Uterus (tissue), 2 donors: ENCODE results near the gene P2RX3.

Experiments
- POLR2A ChIP-seq, 2 donors: fragments of 450-650 bp; IDR thresholded peaks; one replicate each; pipeline ENCODE4 v1.6.1; 2016; ENCODE audit warnings: antibody characterized with exemption in 2 of 2, mild to moderate bottlenecking in 1 of 2, moderate library complexity in 1 of 2
- TF ChIP-seq, protein P1 (sequence below), 4 experiments: fragments of 200-600 bp in 2 of 4; fragments of 450-650 bp in 2 of 4; sonication (generic) in 2 of 4; IDR thresholded peaks; one replicate each; pipeline ENCODE4 v1.5.1; 2016 to 2019; ENCODE audit warnings: antibody characterized with exemption in 4 of 4, mild to moderate bottlenecking in 2 of 4, moderate library complexity in 1 of 4

DNA sequence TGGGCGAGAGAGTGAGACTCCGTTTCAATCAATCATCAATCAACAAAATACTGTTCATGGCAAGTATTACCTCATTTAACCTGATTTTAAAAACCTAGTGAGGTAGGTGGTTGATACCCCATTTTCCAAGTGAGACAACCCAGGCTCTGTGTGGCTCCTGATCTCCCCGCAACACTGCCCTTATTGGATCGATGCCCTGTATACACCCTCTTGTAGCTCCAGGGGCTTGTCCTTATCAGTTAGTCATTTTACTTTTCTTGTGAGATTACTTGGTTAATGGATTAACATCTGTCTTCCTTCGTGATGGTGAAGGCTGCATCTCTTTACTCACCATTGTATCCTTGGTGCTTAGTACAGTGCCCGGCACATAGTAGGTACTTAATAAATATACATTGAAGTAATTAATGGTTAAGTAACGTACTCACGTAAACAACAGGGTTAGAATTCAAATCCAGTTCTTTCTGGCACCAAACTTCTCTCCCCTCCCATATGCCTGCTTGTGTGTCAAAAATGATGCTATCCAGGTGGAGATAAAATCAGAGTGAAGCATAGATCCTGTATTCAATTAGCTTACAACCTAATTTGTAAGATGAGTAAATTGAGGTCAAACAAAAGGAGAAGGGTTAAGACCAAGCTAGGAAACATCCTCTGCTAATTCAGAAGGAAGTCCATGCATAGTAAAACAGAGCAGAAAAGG is 54.1 kb downstream of the P2RX3 start:
- TF ChIP-seq, protein P1, sequence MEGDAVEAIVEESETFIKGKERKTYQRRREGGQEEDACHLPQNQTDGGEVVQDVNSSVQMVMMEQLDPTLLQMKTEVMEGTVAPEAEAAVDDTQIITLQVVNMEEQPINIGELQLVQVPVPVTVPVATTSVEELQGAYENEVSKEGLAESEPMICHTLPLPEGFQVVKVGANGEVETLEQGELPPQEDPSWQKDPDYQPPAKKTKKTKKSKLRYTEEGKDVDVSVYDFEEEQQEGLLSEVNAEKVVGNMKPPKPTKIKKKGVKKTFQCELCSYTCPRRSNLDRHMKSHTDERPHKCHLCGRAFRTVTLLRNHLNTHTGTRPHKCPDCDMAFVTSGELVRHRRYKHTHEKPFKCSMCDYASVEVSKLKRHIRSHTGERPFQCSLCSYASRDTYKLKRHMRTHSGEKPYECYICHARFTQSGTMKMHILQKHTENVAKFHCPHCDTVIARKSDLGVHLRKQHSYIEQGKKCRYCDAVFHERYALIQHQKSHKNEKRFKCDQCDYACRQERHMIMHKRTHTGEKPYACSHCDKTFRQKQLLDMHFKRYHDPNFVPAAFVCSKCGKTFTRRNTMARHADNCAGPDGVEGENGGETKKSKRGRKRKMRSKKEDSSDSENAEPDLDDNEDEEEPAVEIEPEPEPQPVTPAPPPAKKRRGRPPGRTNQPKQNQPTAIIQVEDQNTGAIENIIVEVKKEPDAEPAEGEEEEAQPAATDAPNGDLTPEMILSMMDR (IDR thresholded peaks at IDR 0.05) = no peak
- TF ChIP-seq POLR2A (IDR thresholded peaks at IDR 0.05) = no peak
